ENCODE data around the gene KL.

DNA sequence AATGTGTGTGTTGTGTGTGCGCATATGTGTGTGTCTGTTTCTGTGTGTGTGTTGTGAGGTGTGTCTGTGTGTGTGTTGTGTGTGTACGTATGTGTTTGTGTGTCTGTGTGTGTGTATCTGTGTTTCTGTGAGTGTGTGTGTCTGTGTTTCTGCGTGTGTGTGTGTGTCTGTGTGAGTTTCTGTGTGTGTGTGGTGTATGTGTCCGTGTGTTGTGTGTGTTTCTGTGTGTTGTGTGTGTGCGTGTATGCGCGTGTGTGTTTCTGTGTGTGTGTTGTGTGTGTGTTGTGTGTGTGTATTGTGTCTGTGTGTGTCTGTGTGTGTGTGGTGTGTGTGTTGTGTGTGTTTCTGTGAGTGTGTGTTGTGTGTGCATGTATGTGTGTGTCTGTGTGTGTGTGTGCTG lies 38.9 kb upstream of the KL start:
- TF ChIP-seq, protein P1, sequence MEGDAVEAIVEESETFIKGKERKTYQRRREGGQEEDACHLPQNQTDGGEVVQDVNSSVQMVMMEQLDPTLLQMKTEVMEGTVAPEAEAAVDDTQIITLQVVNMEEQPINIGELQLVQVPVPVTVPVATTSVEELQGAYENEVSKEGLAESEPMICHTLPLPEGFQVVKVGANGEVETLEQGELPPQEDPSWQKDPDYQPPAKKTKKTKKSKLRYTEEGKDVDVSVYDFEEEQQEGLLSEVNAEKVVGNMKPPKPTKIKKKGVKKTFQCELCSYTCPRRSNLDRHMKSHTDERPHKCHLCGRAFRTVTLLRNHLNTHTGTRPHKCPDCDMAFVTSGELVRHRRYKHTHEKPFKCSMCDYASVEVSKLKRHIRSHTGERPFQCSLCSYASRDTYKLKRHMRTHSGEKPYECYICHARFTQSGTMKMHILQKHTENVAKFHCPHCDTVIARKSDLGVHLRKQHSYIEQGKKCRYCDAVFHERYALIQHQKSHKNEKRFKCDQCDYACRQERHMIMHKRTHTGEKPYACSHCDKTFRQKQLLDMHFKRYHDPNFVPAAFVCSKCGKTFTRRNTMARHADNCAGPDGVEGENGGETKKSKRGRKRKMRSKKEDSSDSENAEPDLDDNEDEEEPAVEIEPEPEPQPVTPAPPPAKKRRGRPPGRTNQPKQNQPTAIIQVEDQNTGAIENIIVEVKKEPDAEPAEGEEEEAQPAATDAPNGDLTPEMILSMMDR (IDR thresholded peaks at IDR 0.05): no peak
- no peak for TF ChIP-seq POLR2A (IDR thresholded peaks at IDR 0.05)

Measured in adrenal gland (tissue), 5 donors.